Right cardiac atrium (tissue), 5 donors: ENCODE data around the gene CHD2. TPM values are rescaled to one million over a fixed set of nuclear protein-coding genes. Genes with fewer than 3 reads are reported as not detected.

Experiments used
- ATAC-seq, 2 donors: fragments of 200-7000 bp; cut with Tn5 transposase; one replicate each; pipeline versions ENCODE4 v1.8.0 to v1.9.1; 2020; ENCODE audit warnings: moderate library complexity in 2 of 2, mild to moderate bottlenecking in 1 of 2
- DNase-seq, 3 donors: peaks; one replicate each; pipeline ENCODE4 v3.0.0-alpha.2; 2020
- H3K27ac ChIP-seq: one replicate; pipeline ENCODE4 v1.5.1; 2013; ENCODE audit warnings: mild to moderate bottlenecking, low read length, control low read depth, moderate library complexity
- H3K27me3 ChIP-seq: one replicate; pipeline ENCODE4 v1.6.1; 2013; ENCODE audit not compliant: control insufficient read depth, insufficient read depth
- H3K4me1 ChIP-seq: one replicate; pipeline ENCODE4 v1.6.1; 2013; ENCODE audit warnings: low read length; ENCODE audit not compliant: control insufficient read depth, insufficient read depth
- H3K4me3 ChIP-seq: one replicate; pipeline ENCODE4 v1.5.1; 2013; ENCODE audit warnings: low read length, control low read depth
- H3K9me3 ChIP-seq: one replicate; pipeline ENCODE4 v1.6.1; 2013; ENCODE audit warnings: low read length; ENCODE audit not compliant: control insufficient read depth
- WGBS: extraction: QIAGEN DNeasy Blood & Tissue Kit; methylation state at CpG from one replicate; pipeline ENCODE4 v1.1.7; 2013; 5-methylcytosine and 5-hydroxymethylcytosine counted together
- intact Hi-C, 4 donors: fragments of 100-400 bp; cut with DNase I; formaldehyde crosslinking; loops; one replicate each; pipeline versions ENCODE4 v1.11.0 to v1.14.0; 2022 to 2023
- polyA plus RNA-seq: library from polyadenylated mRNA; stranded (reverse); fragments of 200-250 nt; gene quantifications from one replicate; pipeline ENCODE4 v1.2.3, GENCODE V29; 2013
- total RNA-seq, 4 donors: library from RNA; stranded (reverse); fragmentation: NEBNext Ultra II Directional; extraction: Animal tissue kit (Norgen Biotek cat#: 25700); gene quantifications; one replicate each; pipeline ENCODE4 v1.2.1, GENCODE V29; 2021
- donor health status: healthy with polysubstance abuse.
- donor health status: DM: no; HTN: yes; CAD: no.
- donor health status: DM: no; HTN: no; CAD: no.
- donor health status: DM: no; HTN: yes; CAD: no; lungs with severe emphysema.
- donor health status: DM: yes; HTN: yes; CAD: no.

The CHD2 gene
- total and polyA plus RNA-seq, 5 donors = 28.4 to 83.6 (median 64.3) TPM

- intact Hi-C loops = no loop called here
- H3K9me3 ChIP-seq = no peaks in the 10 kb centered on the region
- no peaks in the 10 kb centered on the region for H3K4me1 ChIP-seq
- WGBS = 52% methylated on average over 12 of the region's 12 CpGs
- H3K27ac ChIP-seq = no peak overlapping the region
- DNase-seq (peak in 2 of 3 donors; percentile 5 to 41), ATAC-seq (peak in 1 of 2 donors; percentile 19)
- H3K27me3 ChIP-seq = no peaks in the 10 kb centered on the region
- no peak overlapping the region for H3K4me3 ChIP-seq
Measured at GRCh38 chr15:93043621-93044300, 143.6 kb downstream of the CHD2 start.

- 87% methylated on average over 46 of the region's 46 CpGs for WGBS
- ATAC-seq = peak in 1 of 2 donors; percentile 17
- DNase-seq = no peak
- no peak overlapping the region for H3K27ac ChIP-seq
- H3K4me3 ChIP-seq = no peak overlapping the region
- H3K27me3 ChIP-seq = no peaks in the 10 kb centered on the region
- no peaks in the 10 kb centered on the region for H3K9me3 ChIP-seq
- H3K4me1 ChIP-seq = no peaks in the 10 kb centered on the region
- intact Hi-C loops = no loop called here
Measured at GRCh38 chr15:93044301-93045190, 144.4 kb downstream of the CHD2 start.

GRCh38 chr15:93045191-93045785, 145.2 kb downstream of the CHD2 start:
- 95% methylated on average over 27 of the region's 27 CpGs for WGBS
- DNase-seq (no peak), ATAC-seq (no peak)
- Histone ChIP-seq H3K9me3 (no peaks in the 10 kb centered on the region), H3K27ac (no peak overlapping the region), H3K4me3 (no peak overlapping the region), H3K27me3 (no peaks in the 10 kb centered on the region), H3K4me1 (no peaks in the 10 kb centered on the region)
- intact Hi-C loops = no loop called here

GRCh38 chr15:93046120-93046519, 146.0 kb downstream of the CHD2 start:
- Histone ChIP-seq H3K4me3 (no peak overlapping the region), H3K4me1 (no peaks in the 10 kb centered on the region), H3K27me3 (no peaks in the 10 kb centered on the region), H3K27ac (no peak overlapping the region), H3K9me3 (no peaks in the 10 kb centered on the region)
- no peak for ATAC-seq
- DNase-seq = no peak
- 96% methylated on average over 4 of the region's 4 CpGs for WGBS
- intact Hi-C loops = no loop called here

- DNase-seq (no peak), ATAC-seq (no peak)
- 75% methylated on average over 7 of the region's 7 CpGs for WGBS
Measured at GRCh38 chr15:93046721-93047120, 146.6 kb downstream of the CHD2 start.

GRCh38 chr15:93047621-93048425, 147.7 kb downstream of the CHD2 start:
- DNase-seq = no peak
- intact Hi-C loops = no loop called here
- Histone ChIP-seq H3K4me1 (no peaks in the 10 kb centered on the region), H3K4me3 (no peak overlapping the region), H3K27ac (no peak overlapping the region), H3K9me3 (no peaks in the 10 kb centered on the region), H3K27me3 (no peaks in the 10 kb centered on the region)
- no peak for ATAC-seq
- 79% methylated on average over 18 of the region's 18 CpGs for WGBS

More at GRCh38 chr15:93046721-93047120, 146.6 kb downstream of the CHD2 start:
- no peaks in the 10 kb centered on the region for H3K27me3 ChIP-seq
- intact Hi-C loops = no loop called here
- no peaks in the 10 kb centered on the region for H3K9me3 ChIP-seq
- no peak overlapping the region for H3K27ac ChIP-seq
- H3K4me1 ChIP-seq = no peaks in the 10 kb centered on the region
- H3K4me3 ChIP-seq = no peak overlapping the region

- no peak overlapping the region for H3K27ac ChIP-seq
- H3K4me1 ChIP-seq = no peaks in the 10 kb centered on the region
- ATAC-seq (no peak), DNase-seq (no peak)
- H3K27me3 ChIP-seq = no peaks in the 10 kb centered on the region
- WGBS = 89% methylated on average over 14 of the region's 14 CpGs
- no peak overlapping the region for H3K4me3 ChIP-seq
- H3K9me3 ChIP-seq = no peaks in the 10 kb centered on the region
- intact Hi-C loops = no loop called here
Measured at GRCh38 chr15:93048426-93048721, 148.2 kb downstream of the CHD2 start.

- no peak overlapping the region for H3K4me3 ChIP-seq
- no peaks in the 10 kb centered on the region for H3K4me1 ChIP-seq
- WGBS = 60% methylated on average over 16 of the region's 16 CpGs
- DNase-seq (no peak), ATAC-seq (no peak)
- no peak overlapping the region for H3K27ac ChIP-seq
- H3K27me3 ChIP-seq = no peaks in the 10 kb centered on the region
- H3K9me3 ChIP-seq = no peaks in the 10 kb centered on the region
- intact Hi-C loops = no loop called here
Measured at GRCh38 chr15:93048759-93049161, 148.6 kb downstream of the CHD2 start.

- H3K27ac ChIP-seq = no peak overlapping the region
- 71% methylated on average over 8 of the region's 8 CpGs for WGBS
- no peaks in the 10 kb centered on the region for H3K27me3 ChIP-seq
- no peaks in the 10 kb centered on the region for H3K4me1 ChIP-seq
- intact Hi-C loops = no loop called here
- ATAC-seq = no peak
- H3K4me3 ChIP-seq = no peak overlapping the region
- no peak for DNase-seq
- no peaks in the 10 kb centered on the region for H3K9me3 ChIP-seq
Measured at GRCh38 chr15:93049233-93049632, 149.1 kb downstream of the CHD2 start.

GRCh38 chr15:93049914-93050578, 149.9 kb downstream of the CHD2 start:
- DNase-seq (peak in 1 of 3 donors; percentile 44), ATAC-seq (no peak)
- H3K27me3 ChIP-seq = no peaks in the 10 kb centered on the region
- no peak overlapping the region for H3K27ac ChIP-seq
- H3K4me1 ChIP-seq = no peaks in the 10 kb centered on the region
- no peaks in the 10 kb centered on the region for H3K9me3 ChIP-seq
- H3K4me3 ChIP-seq = no peak overlapping the region
- intact Hi-C loops = no loop called here
- 82% methylated on average over 15 of the region's 15 CpGs for WGBS
